SK-N-SH treated with all-trans-retinoic acid at 6 μM for 48 hours (cell line): Measurements from ENCODE around the gene DNAJC27.

Source experiments
- ARNTL ChIP-seq: fragments of 450-650 bp; formaldehyde crosslinking; IDR thresholded peaks from 2 replicates; pipeline ENCODE4 v1.5.0; 2020; ENCODE audit warnings: low read depth, mild to moderate bottlenecking, moderate library complexity, borderline replicate concordance
- ESRRG ChIP-seq: fragments of 250-450 bp; sonication (Bioruptor Pico); IDR thresholded peaks from 2 replicates; pipeline ENCODE4 v1.6.1; 2021; ENCODE audit warnings: mild to moderate bottlenecking
- ISL1 ChIP-seq: fragments of 250-450 bp; sonication (Bioruptor Pico); IDR thresholded peaks from 2 replicates; pipeline ENCODE4 v2.1.2; 2022; ENCODE audit warnings: mild to moderate bottlenecking, moderate library complexity
- OSR1 ChIP-seq: fragments of 250-450 bp; sonication (Bioruptor Pico); IDR thresholded peaks from 2 replicates; pipeline ENCODE4 v1.8.0; 2022; ENCODE audit warnings: moderate library complexity, mild to moderate bottlenecking, inconsistent platforms
- PPARA ChIP-seq: fragments of 250-450 bp; sonication (Bioruptor Pico); IDR thresholded peaks from 2 replicates; pipeline ENCODE4 v1.5.0; 2020; ENCODE audit warnings: mild to moderate bottlenecking, borderline replicate concordance
- TCF4 ChIP-seq: fragments of 250-450 bp; sonication (Bioruptor Pico); IDR thresholded peaks from 2 replicates; pipeline ENCODE4 v1.8.0; 2021; ENCODE audit warnings: mild to moderate bottlenecking, moderate library complexity, borderline replicate concordance
- TOX ChIP-seq: fragments of 250-450 bp; sonication (Bioruptor Pico); IDR thresholded peaks from 2 replicates; pipeline ENCODE4 v1.8.0; 2021; ENCODE audit warnings: mild to moderate bottlenecking, moderate library complexity, borderline replicate concordance
- ZFP3 ChIP-seq: fragments of 250-450 bp; sonication (Bioruptor Pico); IDR thresholded peaks from 2 replicates; pipeline ENCODE4 v1.5.0; 2020; ENCODE audit warnings: mild to moderate bottlenecking, moderate library complexity
- ZFP30 ChIP-seq: fragments of 450-650 bp; formaldehyde crosslinking; IDR thresholded peaks from 2 replicates; pipeline ENCODE4 v1.5.0; 2022; ENCODE audit warnings: mild to moderate bottlenecking, moderate library complexity
- ZNF565 ChIP-seq: fragments of 450-650 bp; formaldehyde crosslinking; conservative IDR thresholded peaks from 2 replicates; pipeline ENCODE4 v1.5.0; 2020; ENCODE audit warnings: low read depth, mild to moderate bottlenecking, moderate library complexity
- ZNF8 ChIP-seq: fragments of 450-650 bp; formaldehyde crosslinking; IDR thresholded peaks from 2 replicates; pipeline ENCODE4 v1.5.0; 2020; ENCODE audit warnings: mild to moderate bottlenecking, moderate library complexity
- TF ChIP-seq, protein P1 (sequence below): fragments of 250-450 bp; sonication (Bioruptor Pico); IDR thresholded peaks from 2 replicates; pipeline ENCODE4 v1.8.0; 2020; ENCODE audit warnings: mild to moderate bottlenecking, moderate library complexity, borderline replicate concordance
- TF ChIP-seq, protein P2 (sequence below): fragments of 250-450 bp; sonication (Bioruptor Pico); IDR thresholded peaks from 2 replicates; pipeline ENCODE4 v1.8.0; 2021; ENCODE audit warnings: low read depth, mild to moderate bottlenecking, moderate library complexity, borderline replicate concordance

- TF ChIP-seq, protein P1, sequence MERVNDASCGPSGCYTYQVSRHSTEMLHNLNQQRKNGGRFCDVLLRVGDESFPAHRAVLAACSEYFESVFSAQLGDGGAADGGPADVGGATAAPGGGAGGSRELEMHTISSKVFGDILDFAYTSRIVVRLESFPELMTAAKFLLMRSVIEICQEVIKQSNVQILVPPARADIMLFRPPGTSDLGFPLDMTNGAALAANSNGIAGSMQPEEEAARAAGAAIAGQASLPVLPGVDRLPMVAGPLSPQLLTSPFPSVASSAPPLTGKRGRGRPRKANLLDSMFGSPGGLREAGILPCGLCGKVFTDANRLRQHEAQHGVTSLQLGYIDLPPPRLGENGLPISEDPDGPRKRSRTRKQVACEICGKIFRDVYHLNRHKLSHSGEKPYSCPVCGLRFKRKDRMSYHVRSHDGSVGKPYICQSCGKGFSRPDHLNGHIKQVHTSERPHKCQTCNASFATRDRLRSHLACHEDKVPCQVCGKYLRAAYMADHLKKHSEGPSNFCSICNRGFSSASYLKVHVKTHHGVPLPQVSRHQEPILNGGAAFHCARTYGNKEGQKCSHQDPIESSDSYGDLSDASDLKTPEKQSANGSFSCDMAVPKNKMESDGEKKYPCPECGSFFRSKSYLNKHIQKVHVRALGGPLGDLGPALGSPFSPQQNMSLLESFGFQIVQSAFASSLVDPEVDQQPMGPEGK (CRISPR knock-in tag) = no peak
- TF ChIP-seq ZNF8 (CRISPR knock-in tag) (no peak), ESRRG (CRISPR knock-in tag) (no peak), TCF4 (CRISPR knock-in tag) (no peak), TOX (CRISPR knock-in tag) (no peak), PPARA (CRISPR knock-in tag) (no peak), ARNTL (no peak), ISL1 (CRISPR knock-in tag) (no peak), OSR1 (CRISPR knock-in tag) (no peak), ZNF565 (CRISPR knock-in tag) (no peak), ZFP30 (CRISPR knock-in tag) (no peak), ZFP3 (CRISPR knock-in tag) (no peak)
- TF ChIP-seq, protein P2, sequence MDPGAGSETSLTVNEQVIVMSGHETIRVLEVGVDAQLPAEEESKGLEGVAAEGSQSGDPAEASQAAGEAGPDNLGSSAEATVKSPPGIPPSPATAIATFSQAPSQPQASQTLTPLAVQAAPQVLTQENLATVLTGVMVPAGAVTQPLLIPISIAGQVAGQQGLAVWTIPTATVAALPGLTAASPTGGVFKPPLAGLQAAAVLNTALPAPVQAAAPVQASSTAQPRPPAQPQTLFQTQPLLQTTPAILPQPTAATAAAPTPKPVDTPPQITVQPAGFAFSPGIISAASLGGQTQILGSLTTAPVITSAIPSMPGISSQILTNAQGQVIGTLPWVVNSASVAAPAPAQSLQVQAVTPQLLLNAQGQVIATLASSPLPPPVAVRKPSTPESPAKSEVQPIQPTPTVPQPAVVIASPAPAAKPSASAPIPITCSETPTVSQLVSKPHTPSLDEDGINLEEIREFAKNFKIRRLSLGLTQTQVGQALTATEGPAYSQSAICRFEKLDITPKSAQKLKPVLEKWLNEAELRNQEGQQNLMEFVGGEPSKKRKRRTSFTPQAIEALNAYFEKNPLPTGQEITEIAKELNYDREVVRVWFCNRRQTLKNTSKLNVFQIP = no peak
These were observed 53.9 kb downstream of the DNAJC27 start for GRCh38 chr2:24917731-24918325.
